Fibroblast of lung (primary cell): ENCODE measurements around the gene FCAR. TPM values are rescaled to one million over a fixed set of nuclear protein-coding genes. Genes with fewer than 3 reads are reported as not detected.
"Not testable (repeated sequence)": the region's sequence is repeated elsewhere in the genome, so short reads cannot be mapped to it uniquely, and the experiment has no call there.

ENCODE experiments used
- DNase-seq, 2 donors: peaks; one replicate each; pipeline versions ENCODE4 v3.0.0 to v3.0.0-alpha.2; 2010; ENCODE audit warnings: low read depth in 2 of 2
- H2AFZ ChIP-seq: 2 replicates; pipeline ENCODE4 v1.5.1; 2012; ENCODE audit warnings: low read length, control low read depth, inconsistent platforms
- H3K27ac ChIP-seq: 2 replicates; pipeline ENCODE4 v1.5.1; 2011; ENCODE audit warnings: low read length, control low read depth; ENCODE audit not compliant: insufficient read depth
- H3K27me3 ChIP-seq: 2 replicates; pipeline ENCODE4 v1.5.1; 2011; ENCODE audit warnings: mild to moderate bottlenecking, low read length; ENCODE audit not compliant: control insufficient read depth, insufficient read depth
- H3K36me3 ChIP-seq: 2 replicates; pipeline ENCODE4 v1.5.1; 2011; ENCODE audit warnings: low read length; ENCODE audit not compliant: control insufficient read depth, insufficient read depth
- H3K4me1 ChIP-seq: 2 replicates; pipeline ENCODE4 v1.5.1; 2011; ENCODE audit warnings: low read length; ENCODE audit not compliant: control insufficient read depth, insufficient read depth; ENCODE audit errors: extremely low read depth
- H3K4me2 ChIP-seq: 2 replicates; pipeline ENCODE4 v1.5.1; 2011; ENCODE audit warnings: low read length, control low read depth; ENCODE audit not compliant: insufficient read depth; ENCODE audit errors: extremely low read depth
- H3K4me3 ChIP-seq, 4 experiments: fragments of 200-600 bp in 1 of 4; sonication (generic) in 1 of 4; replicated peaks in 1 of 4; 2 replicates each; pipeline ENCODE4 v1.5.1; 2011 to 2016; ENCODE audit warnings: low read length in 4 of 4, low read depth in 3 of 4, mild to moderate bottlenecking in 3 of 4, control low read depth in 2 of 4, inconsistent platforms in 1 of 4, mixed read lengths in 1 of 4; ENCODE audit not compliant: insufficient read depth in 1 of 4; ENCODE audit errors: control extremely low read depth in 1 of 4
- H3K79me2 ChIP-seq: 2 replicates; pipeline ENCODE4 v1.5.1; 2012; ENCODE audit warnings: mild to moderate bottlenecking, low read length, inconsistent platforms; ENCODE audit not compliant: control insufficient read depth, insufficient read depth
- H3K9ac ChIP-seq: 2 replicates; pipeline ENCODE4 v1.5.1; 2011; ENCODE audit warnings: mild to moderate bottlenecking, low read length, control low read depth; ENCODE audit not compliant: insufficient read depth
- H3K9me3 ChIP-seq: 2 replicates; pipeline ENCODE4 v1.5.1; 2012; ENCODE audit warnings: low read depth, low read length; ENCODE audit not compliant: control insufficient read depth, insufficient read depth
- H4K20me1 ChIP-seq: 2 replicates; pipeline ENCODE4 v1.5.1; 2011; ENCODE audit warnings: low read length; ENCODE audit not compliant: control insufficient read depth, insufficient read depth; ENCODE audit errors: extremely low read depth
- EZH2 ChIP-seq: IDR thresholded peaks from 2 replicates; pipeline ENCODE4 v1.5.1; 2012; ENCODE audit warnings: low read length, control low read depth, mild to moderate bottlenecking; ENCODE audit errors: missing control alignments
- polyA plus RNA-seq, 2 donors: library from polyadenylated mRNA; depleted of rRNA in 1 of 2; stranded (reverse) in 1 of 2; unstranded in 1 of 2; fragments of >200 nt; gene quantifications; 2 replicates each; pipeline ENCODE4 v1.2.1, GENCODE V29; 2011 to 2012; ENCODE audit warnings: missing spikeins in 1 of 2
- total RNA-seq: library from RNA; depleted of rRNA; stranded (reverse); fragments of >200 nt; gene quantifications from 2 replicates; pipeline ENCODE4 v1.2.1, GENCODE V29; 2014
- TF ChIP-seq, protein P1 (sequence below), 2 donors: IDR thresholded peaks in 1 of 2; conservative IDR thresholded peaks in 1 of 2; 1 replicate in 1 of 2; 2 replicates in 1 of 2; pipeline ENCODE4 v1.5.1; 2011 to 2012; ENCODE audit warnings: low read length in 2 of 2, control low read depth in 1 of 2, inconsistent platforms in 1 of 2, low read depth in 1 of 2, mild to moderate bottlenecking in 1 of 2

FCAR gene
- total and polyA plus RNA-seq, 2 donors (not counting 1 experiment from before 2014, with no cell fraction given) = not detected

- not testable (repeated sequence) for H3K36me3 ChIP-seq, H3K4me2 ChIP-seq, DNase-seq, H3K4me1 ChIP-seq, H3K4me3 ChIP-seq, H3K27ac ChIP-seq, H3K27me3 ChIP-seq, H3K9ac ChIP-seq, H3K79me2 ChIP-seq, H4K20me1 ChIP-seq, H3K9me3 ChIP-seq, H2AFZ ChIP-seq
These were observed 36.5 kb upstream of the FCAR start for GRCh38 chr19:54837522-54837921.

DNA sequence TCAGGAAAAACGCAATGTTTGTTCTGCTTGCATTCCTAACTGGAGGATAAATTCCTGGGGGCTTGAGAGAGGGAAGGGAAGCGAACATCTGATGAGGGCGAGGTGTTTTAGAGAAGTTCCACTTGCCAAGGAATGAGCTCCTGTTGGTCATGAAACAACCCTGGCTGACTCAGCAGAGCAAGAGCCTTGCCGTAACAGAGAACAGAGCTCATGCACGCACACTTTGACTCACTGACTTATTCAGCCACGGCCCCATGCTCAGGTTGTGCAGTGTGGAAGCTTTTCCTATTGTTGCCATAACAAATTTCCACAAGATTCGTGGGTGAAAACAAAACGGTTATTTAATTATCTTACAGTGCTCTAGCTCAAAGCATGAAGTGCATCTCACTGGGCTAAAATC lies 30.9 kb upstream of the FCAR start:
- H3K79me2 ChIP-seq, DNase-seq, H2AFZ ChIP-seq: not testable (repeated sequence)

DNA sequence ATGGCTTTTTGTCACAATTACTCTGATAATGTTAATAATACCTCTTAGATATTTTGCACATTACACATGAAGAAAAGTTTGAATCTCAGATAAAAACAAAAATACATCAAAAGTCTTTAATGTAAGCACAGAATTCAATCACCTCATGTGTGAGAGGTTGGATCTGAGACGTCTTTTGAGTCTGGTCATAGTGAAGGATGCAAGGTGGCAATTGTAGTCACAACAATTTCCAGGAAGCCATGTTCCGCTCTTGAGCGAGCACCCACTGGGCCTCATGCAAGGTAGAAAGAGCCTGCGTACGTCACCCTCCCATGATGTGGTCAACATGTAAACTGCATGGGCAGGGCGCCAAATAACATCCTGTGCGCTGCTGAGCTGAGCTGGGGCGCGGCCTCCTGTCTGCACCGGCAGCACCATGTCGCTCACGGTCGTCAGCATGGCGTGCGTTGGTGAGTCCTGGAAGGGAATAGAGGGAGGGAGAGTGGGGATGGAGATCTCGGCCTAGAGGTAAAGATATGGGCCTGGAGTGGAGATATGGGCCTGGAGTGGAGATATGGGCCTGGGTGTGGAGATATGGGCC lies 23.9 kb upstream of the FCAR start, which contains the start of gene KIR3DL2:
Gene KIR3DL2, plus strand, starts transcription at position 383 of the 580 bp plus-strand sequence. Its CDS starts 33 bp downstream, at position 416.
- H3K9ac ChIP-seq, H4K20me1 ChIP-seq, H3K4me2 ChIP-seq, H3K27me3 ChIP-seq, H3K36me3 ChIP-seq, H3K4me3 ChIP-seq, H3K4me1 ChIP-seq, H3K9me3 ChIP-seq, DNase-seq, H2AFZ ChIP-seq, H3K27ac ChIP-seq, H3K79me2 ChIP-seq: not testable (repeated sequence)

More for the DNA sequence above, 30.9 kb upstream of the FCAR start:
- H3K4me1 ChIP-seq, H3K9me3 ChIP-seq, H3K9ac ChIP-seq, H3K36me3 ChIP-seq, H3K4me2 ChIP-seq, H4K20me1 ChIP-seq, H3K4me3 ChIP-seq, H3K27me3 ChIP-seq, H3K27ac ChIP-seq: not testable (repeated sequence)

- H3K27me3 ChIP-seq = no peaks in the 10 kb centered on the region
- H2AFZ ChIP-seq = no peak overlapping the region
- H3K79me2 ChIP-seq = no peaks in the 10 kb centered on the region
- H4K20me1 ChIP-seq = no peaks in the 10 kb centered on the region
- no peak for DNase-seq
- H3K4me3 ChIP-seq = no peak overlapping the region
- no peak overlapping the region for H3K9ac ChIP-seq
- H3K4me2 ChIP-seq = no peak overlapping the region
- H3K27ac ChIP-seq = no peak overlapping the region
- H3K4me1 ChIP-seq = no peaks in the 10 kb centered on the region
- TF ChIP-seq EZH2 = no peak
- TF ChIP-seq, protein P1, sequence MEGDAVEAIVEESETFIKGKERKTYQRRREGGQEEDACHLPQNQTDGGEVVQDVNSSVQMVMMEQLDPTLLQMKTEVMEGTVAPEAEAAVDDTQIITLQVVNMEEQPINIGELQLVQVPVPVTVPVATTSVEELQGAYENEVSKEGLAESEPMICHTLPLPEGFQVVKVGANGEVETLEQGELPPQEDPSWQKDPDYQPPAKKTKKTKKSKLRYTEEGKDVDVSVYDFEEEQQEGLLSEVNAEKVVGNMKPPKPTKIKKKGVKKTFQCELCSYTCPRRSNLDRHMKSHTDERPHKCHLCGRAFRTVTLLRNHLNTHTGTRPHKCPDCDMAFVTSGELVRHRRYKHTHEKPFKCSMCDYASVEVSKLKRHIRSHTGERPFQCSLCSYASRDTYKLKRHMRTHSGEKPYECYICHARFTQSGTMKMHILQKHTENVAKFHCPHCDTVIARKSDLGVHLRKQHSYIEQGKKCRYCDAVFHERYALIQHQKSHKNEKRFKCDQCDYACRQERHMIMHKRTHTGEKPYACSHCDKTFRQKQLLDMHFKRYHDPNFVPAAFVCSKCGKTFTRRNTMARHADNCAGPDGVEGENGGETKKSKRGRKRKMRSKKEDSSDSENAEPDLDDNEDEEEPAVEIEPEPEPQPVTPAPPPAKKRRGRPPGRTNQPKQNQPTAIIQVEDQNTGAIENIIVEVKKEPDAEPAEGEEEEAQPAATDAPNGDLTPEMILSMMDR (conservative IDR thresholded peaks at IDR 0.05 in 1 of 2, IDR thresholded peaks at IDR 0.05 in 1 of 2; ENCODE audit: low read depth in 1 of 2, low read length in 2 of 2) = no peak
- no peaks in the 10 kb centered on the region for H3K9me3 ChIP-seq
- no peaks in the 10 kb centered on the region for H3K36me3 ChIP-seq
These were observed 23.1 kb upstream of the FCAR start for GRCh38 chr19:54850930-54851329.
